ENCODE measurements around the gene CHST1.

The CHST1 gene

GRCh38 chr11:45704133-45704532, 38.7 kb upstream of the CHST1 start:
- Histone ChIP-seq H3K27me3 (replicated peaks) (peaks cover 11% of the 10 kb centered on the region), H3K27ac (no peak overlapping the region), H3K36me3 (replicated peaks) (no peaks in the 10 kb centered on the region), H3K4me3 (ENCODE audit: low read depth, low read length) (no peak overlapping the region)
- DNase-seq, result no peak
- in situ Hi-C loops (cut with HindIII; ENCODE audit: low pct_ligation_motif_present, low sequenced_read_pairs), result no loop called here
- no peak for TF ChIP-seq CTCF (IDR thresholded peaks at IDR 0.05; ENCODE audit: low read depth, low read length, missing control alignments)

GRCh38 chr11:45702511-45702910, 37.1 kb upstream of the CHST1 start:
- H3K27me3 ChIP-seq (replicated peaks), result peaks cover 5% of the 10 kb centered on the region
- in situ Hi-C loops (cut with HindIII; ENCODE audit: low pct_ligation_motif_present, low sequenced_read_pairs), result no loop called here
- no peaks in the 10 kb centered on the region for H3K36me3 ChIP-seq (replicated peaks)
- no peak for TF ChIP-seq CTCF (IDR thresholded peaks at IDR 0.05; ENCODE audit: low read depth, low read length, missing control alignments)
- no peak overlapping the region for H3K4me3 ChIP-seq (ENCODE audit: low read depth, low read length)
- no peak for DNase-seq
- H3K27ac ChIP-seq, result no peak overlapping the region

GRCh38 chr11:45698777-45699497, 33.5 kb upstream of the CHST1 start:
- no peaks in the 10 kb centered on the region for H3K27me3 ChIP-seq (replicated peaks)
- no peak overlapping the region for H3K27ac ChIP-seq
- no peaks in the 10 kb centered on the region for H3K36me3 ChIP-seq (replicated peaks)
- in situ Hi-C loops (cut with HindIII; ENCODE audit: low pct_ligation_motif_present, low sequenced_read_pairs), result no loop called here
- no peak for DNase-seq
- no peak for TF ChIP-seq CTCF (IDR thresholded peaks at IDR 0.05; ENCODE audit: low read depth, low read length, missing control alignments)
- no peak overlapping the region for H3K4me3 ChIP-seq (ENCODE audit: low read depth, low read length)

GRCh38 chr11:45692808-45693453, 27.5 kb upstream of the CHST1 start:
- DNase-seq, result no peak
- Histone ChIP-seq H3K27ac (no peak overlapping the region), H3K4me3 (ENCODE audit: low read depth, low read length) (no peak overlapping the region), H3K27me3 (replicated peaks) (peaks cover 7% of the 10 kb centered on the region), H3K36me3 (replicated peaks) (no peaks in the 10 kb centered on the region)
- in situ Hi-C loops (cut with HindIII; ENCODE audit: low pct_ligation_motif_present, low sequenced_read_pairs), result no loop called here
- TF ChIP-seq CTCF (IDR thresholded peaks at IDR 0.05; ENCODE audit: low read depth, low read length, missing control alignments), result no peak

DNA sequence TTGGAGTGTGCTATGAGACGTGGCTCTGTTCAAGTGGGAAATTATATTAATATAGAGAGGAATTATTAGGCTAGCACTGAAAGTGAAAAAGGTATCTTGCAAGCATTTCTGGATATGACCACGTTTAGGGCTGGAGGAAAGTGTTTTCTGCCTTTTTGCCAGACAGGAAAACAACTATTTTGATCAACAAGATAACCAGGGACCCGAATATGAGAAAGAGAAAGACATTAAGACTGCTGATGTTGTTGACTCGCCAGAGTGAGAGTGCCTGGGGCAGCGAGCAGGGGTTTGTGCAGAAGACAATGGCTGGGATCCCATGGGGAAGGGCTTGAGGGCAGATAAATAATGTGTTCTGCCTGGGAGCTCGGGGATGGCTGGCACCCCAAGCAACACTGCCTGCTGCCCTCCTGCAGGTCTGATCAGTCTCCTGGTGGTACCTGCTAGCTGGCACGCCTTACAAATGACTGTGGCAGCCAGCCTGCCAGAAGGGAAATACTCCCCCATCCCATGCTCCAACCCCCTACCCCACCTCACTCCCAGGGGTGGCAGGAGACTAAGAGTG, 23.1 kb upstream of the CHST1 start:
- Histone ChIP-seq H3K27ac (no peak overlapping the region), H3K4me3 (ENCODE audit: low read depth, low read length) (no peak overlapping the region), H3K36me3 (replicated peaks) (no peaks in the 10 kb centered on the region), H3K27me3 (replicated peaks) (peaks cover 11% of the 10 kb centered on the region)
- DNase-seq, result no peak
- no peak for TF ChIP-seq CTCF (IDR thresholded peaks at IDR 0.05; ENCODE audit: low read depth, low read length, missing control alignments)
- in situ Hi-C loops (cut with HindIII; ENCODE audit: low pct_ligation_motif_present, low sequenced_read_pairs), result no loop called here
